HG02885 (cell line): ENCODE data around the gene MTFR2.

Experiments used
- ATAC-seq: cut with Tn5 transposase; IDR thresholded peaks from one replicate; pipeline ENCODE4 v1.9.1; 2021; ENCODE audit warnings: mild to moderate bottlenecking; ENCODE audit not compliant: unreplicated experiment, poor library complexity

Gene MTFR2

DNA sequence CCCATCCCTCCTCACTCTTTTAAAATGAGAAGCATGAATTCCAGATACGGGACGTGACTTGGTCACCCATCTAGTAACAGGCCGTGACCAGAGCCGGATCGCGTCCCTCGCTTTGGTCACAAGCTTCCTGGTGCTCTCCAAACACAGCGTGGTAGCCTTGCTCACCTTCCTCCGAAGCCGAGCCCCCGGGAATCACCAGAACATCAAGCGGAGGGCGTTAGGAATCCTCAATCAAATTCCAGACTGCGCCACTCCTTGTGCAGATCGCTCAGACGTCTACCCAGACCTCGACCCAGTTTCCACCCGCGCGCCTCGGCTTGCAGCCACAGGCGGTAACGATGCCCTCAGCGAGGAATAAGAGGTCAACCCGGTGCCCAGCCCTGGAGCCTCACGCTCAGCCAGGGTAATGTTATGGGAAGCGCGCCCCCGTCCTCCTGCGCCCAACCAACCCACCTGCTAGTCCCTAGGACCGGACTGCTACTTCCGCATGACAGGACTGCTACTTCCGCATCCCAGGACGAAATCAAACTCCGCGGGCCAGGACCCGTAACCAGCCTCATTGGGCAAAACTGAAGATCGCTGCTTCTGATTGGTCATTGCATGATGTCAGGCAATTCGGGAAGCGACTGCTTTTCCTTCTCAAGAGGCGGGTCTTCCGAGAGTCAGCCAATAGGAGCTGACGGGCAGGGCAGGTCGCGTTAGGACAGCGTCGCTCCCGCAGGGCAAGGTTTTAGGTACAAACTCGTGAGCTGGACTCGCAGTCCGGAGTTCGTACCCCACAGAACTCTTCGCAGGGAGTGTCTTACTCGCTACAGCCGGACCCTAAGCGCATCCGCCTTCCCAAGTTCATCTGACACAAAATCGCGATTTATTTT is at the start of gene MTFR2:
MTFR2 (minus strand) TSS at position 501 of the 875 bp plus-strand sequence. CDS start 1,212 bp downstream, outside the sequence.
- peak; percentile 97 for ATAC-seq

- no peak for ATAC-seq
Observed at GRCh38 chr6:136294621-136295020, 44.5 kb upstream of the MTFR2 start.

DNA sequence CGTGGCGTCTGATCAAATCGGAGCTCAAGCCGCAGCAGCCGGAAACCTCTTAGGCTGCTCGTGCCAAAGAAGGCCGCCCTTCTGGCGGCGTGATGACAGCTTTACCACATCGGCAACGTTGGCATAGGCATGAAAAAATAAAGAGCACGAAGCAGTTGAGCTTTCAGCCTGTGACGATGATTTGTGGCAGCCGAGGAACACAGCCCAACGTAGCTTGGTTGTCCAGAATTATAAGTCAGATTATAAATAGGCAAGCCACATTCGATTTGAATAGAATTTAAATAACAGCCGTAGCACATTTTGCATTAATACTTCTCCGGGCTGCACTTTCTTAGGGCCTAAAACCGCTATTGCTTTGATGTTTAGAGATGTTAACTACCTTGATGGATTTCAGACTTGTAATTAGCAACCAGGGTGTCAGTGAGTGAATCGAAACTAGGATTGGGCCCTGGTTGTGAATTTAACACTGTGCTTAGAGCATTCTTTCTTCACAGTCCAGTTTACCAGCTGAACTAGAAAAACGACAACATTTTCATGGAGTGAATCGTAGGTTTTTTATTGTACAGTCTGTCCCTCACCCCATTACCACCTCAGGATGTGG is 40.4 kb upstream of the MTFR2 start:
- ATAC-seq = peak; percentile 19

- ATAC-seq = peak; percentile 90
Observed at GRCh38 chr6:136289579-136290409, 39.7 kb upstream of the MTFR2 start, which contains the start of gene BCLAF1. Gene BCLAF1, minus strand, starts transcription at chr6:136289846. Its CDS starts 9,980 bp downstream, at chr6:136279866.

GRCh38 chr6:136289327-136289578 is 39.1 kb upstream of the MTFR2 start:
- ATAC-seq = peak; percentile 40

GRCh38 chr6:136288566-136289326 is 38.6 kb upstream of the MTFR2 start:
- ATAC-seq = peak; percentile 35

DNA sequence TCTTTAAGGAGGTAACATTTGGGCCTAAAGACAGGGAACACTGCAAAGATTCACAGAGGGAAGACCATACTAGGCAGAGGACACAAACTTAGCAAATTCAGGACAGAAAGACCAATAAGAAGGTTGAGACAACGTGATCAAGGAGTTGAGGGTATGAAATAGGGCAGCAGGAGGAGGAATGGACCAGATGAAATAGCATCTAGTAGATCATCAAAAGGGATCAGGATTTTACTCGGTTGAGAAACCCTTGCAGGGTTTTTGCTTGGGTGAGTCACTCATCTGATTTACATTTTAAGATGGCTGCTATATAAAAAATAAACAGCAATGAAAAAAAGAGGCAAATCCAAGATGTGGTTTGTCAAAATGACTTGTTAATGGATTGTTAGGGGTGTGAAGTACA is 34.8 kb upstream of the MTFR2 start:
- ATAC-seq = no peak

GRCh38 chr6:136282906-136283305 is 32.8 kb upstream of the MTFR2 start:
- ATAC-seq = no peak

DNA sequence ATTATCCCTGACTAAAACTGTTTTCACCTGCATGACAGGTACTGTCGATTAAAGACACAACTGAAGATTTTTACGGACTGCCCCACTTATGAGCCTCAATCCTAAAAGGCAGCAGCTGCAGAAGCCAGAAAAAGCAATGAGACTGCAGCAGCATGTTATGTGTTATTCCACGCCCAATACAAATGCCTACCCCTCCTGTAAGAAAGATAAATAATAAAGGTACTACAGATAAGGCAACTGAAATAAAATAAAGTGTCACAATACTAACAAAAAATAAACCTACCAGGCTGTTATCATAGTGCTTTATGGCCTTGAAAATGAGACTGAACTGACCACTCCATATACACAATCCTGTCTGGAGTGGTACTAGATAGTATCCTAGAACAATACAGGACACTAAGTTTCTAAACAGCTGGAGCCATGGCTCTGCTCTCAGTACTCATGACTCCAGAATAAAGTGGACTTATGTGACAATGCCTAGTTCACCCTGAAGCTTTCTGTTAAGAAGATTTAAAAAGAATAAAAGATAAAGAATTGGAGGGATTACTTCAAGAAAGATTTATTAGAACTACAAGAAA is 30.0 kb upstream of the MTFR2 start:
- no peak for ATAC-seq

DNA sequence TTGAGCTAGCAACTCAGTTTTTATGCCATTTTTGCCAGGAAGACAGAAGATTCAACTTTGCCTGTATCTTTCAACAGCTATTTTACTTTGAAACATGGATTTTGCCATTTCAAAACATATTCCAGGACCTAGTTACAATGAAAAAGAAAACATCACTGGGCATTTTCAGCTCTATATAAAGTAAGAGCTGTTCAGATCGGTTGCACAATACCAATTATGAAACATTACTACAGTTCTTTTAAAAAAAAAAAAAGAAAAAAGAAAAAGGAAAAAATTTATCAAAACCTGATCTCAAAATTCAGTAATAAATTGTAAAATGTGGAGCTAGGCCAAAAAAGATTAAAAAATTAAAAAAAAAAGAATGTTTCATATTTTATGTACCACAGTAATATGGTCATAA is 24.0 kb upstream of the MTFR2 start:
- no peak for ATAC-seq

DNA sequence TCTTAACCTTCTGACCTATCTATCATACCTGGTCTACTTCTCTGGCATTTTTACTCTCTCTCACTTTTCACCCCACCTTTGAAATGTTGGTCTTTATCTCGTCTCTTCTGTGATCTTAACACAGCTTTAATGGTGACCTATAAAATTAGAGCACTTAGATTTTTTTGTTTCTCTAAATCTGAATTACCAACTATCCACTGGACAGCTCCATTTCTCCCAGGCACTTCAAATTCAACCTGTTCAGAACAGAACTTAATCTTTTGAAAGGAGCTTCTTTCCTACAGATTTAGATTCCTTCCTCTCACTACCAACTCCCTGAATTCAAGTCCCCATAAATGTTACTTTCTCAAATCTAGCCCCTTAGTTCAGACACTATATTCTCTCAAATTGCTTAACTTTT is 15.0 kb upstream of the MTFR2 start:
- no peak for ATAC-seq

DNA sequence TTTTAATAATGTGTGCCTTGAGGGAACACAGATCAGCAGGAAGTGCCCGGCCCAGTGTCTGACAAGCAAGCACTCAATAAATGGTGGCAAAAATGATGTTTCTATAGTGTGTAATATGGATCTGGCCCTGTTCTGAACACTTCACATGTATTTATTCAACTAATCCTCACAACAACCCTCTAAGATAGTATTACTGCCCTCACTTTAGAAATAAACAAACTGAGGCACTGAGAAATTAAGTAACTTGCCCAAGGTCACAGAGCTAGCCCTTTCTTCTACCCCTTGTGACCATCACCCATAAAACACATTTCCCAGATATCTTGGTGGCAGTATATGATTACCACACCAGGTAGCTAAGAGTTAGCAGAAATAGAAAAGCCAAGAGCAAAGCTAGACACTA is 12.8 kb upstream of the MTFR2 start:
- ATAC-seq = no peak

GRCh38 chr6:136254851-136255466 is 4.8 kb upstream of the MTFR2 start:
- no peak for ATAC-seq

- no peak for ATAC-seq
Observed at GRCh38 chr6:136253734-136254133, 3.6 kb upstream of the MTFR2 start.

DNA sequence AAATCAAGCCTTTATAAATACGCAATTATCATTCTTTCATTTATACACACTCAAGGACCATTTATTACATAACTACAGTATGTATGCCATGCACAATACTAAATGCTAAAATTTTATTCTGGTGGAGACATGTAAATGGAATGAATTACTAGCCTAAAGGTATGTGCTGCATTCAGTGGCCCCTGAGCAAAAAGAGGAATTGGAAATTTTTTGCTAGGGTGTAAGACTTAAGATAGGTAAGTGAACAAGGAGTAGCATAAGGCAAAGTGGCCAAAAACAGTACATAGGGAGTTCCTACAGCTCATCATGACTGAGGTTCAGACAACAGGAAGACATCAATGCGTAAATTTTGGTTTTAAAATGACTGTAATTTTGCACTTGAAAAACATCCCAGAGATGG is 2.3 kb upstream of the MTFR2 start:
- ATAC-seq = no peak

DNA sequence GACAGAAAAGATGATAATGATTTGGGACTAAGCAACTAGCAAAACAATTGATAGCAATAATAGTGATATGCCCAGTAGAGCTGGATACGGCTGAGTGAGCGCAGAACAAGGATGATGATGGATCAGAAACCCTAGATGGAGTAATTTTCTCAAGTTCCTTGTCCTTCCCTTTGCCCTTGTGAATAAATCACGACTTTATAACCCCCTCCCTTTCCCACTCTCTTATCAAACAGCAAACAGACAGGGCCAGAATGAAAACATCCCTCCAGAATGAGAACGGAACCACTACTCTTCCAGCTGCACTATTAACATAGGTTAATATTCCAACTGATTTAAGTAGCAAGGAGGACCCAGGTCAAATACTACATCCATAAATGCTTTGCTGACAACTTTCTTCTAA is 1.3 kb upstream of the MTFR2 start:
- no peak for ATAC-seq

DNA sequence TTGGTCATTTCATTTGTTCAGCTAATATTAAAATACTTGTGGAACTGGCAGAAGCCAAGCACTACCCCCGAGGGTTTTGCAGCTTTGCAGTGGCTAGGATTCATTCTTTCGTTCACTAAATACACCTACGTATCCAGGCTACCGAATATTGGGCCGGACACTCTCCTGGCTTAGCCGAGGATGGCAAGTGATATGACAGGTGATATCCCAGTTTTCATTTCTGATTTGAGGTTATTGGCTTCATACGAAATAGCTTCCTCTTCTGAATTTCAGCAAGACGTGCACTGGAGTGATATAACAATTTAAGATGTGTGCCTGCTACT is 536 bp upstream of the MTFR2 start:
- peak; percentile 9 for ATAC-seq

GRCh38 chr6:136249336-136249735 is 775 bp downstream of the MTFR2 start:
- no peak for ATAC-seq

GRCh38 chr6:136244061-136244616 is 6.0 kb downstream of the MTFR2 start:
- no peak for ATAC-seq
